Choroid plexus epithelial cell (primary cell): ENCODE measurements around the gene PARD3B.

Experiments
- DNase-seq: peaks from one replicate; pipeline ENCODE4 v3.0.0-alpha.2; 2010; ENCODE audit warnings: low read depth
- H3K4me3 ChIP-seq: 2 replicates; pipeline ENCODE4 v1.5.1; 2011; ENCODE audit warnings: low read depth, mild to moderate bottlenecking, control low read depth, low read length, moderate library complexity
- TF ChIP-seq, protein P1 (sequence below): conservative IDR thresholded peaks from 2 replicates; pipeline ENCODE4 v1.5.1; 2011; ENCODE audit warnings: low read depth, mild to moderate bottlenecking, control low read depth, inconsistent platforms, low read length, moderate library complexity

Gene PARD3B

DNA sequence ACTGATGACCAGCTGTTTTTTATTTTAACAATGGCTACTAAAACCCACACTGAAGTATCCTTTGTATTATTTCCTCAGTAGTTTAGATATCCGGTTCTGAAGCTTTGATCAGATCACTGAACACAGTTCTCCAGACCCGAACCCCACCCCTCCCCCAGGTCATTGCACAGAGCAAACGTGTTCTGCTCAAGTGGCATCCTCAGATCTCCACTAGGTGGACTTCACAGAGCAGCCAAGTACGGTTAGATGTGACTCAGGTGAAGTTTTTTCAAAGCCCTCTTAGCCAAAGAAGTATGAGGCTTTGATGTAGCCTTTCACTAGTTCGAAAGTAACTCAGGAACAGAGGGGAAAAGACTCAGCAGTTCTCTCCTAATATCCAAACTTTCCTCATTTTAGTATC lies 994.3 kb downstream of the PARD3B start:
- H3K4me3 ChIP-seq: no peak overlapping the region

DNA sequence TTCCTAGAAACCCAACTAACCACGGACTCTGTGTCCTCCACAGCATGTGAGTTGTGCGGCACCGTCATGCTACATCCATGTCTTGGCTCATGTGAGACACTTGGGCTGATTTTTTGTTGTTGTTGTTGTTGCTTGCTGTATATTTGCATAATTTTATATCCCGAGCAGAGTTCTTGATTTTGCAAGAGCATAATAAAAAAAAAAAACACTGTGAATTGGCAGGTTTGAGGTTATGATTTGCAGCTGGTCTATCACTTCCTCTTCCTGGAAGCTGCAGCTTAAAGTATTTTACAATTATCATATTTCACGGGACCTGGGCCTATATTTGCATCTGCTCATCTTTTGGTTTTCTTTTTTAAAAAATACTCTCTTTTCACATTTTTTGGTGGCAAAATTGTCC lies 994.8 kb downstream of the PARD3B start:
- no peak for DNase-seq
- TF ChIP-seq, protein P1, sequence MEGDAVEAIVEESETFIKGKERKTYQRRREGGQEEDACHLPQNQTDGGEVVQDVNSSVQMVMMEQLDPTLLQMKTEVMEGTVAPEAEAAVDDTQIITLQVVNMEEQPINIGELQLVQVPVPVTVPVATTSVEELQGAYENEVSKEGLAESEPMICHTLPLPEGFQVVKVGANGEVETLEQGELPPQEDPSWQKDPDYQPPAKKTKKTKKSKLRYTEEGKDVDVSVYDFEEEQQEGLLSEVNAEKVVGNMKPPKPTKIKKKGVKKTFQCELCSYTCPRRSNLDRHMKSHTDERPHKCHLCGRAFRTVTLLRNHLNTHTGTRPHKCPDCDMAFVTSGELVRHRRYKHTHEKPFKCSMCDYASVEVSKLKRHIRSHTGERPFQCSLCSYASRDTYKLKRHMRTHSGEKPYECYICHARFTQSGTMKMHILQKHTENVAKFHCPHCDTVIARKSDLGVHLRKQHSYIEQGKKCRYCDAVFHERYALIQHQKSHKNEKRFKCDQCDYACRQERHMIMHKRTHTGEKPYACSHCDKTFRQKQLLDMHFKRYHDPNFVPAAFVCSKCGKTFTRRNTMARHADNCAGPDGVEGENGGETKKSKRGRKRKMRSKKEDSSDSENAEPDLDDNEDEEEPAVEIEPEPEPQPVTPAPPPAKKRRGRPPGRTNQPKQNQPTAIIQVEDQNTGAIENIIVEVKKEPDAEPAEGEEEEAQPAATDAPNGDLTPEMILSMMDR: no peak
- H3K4me3 ChIP-seq: no peak overlapping the region

More for the DNA sequence above, 994.3 kb downstream of the PARD3B start:
- DNase-seq: no peak
- TF ChIP-seq, protein P1: no peak

DNA sequence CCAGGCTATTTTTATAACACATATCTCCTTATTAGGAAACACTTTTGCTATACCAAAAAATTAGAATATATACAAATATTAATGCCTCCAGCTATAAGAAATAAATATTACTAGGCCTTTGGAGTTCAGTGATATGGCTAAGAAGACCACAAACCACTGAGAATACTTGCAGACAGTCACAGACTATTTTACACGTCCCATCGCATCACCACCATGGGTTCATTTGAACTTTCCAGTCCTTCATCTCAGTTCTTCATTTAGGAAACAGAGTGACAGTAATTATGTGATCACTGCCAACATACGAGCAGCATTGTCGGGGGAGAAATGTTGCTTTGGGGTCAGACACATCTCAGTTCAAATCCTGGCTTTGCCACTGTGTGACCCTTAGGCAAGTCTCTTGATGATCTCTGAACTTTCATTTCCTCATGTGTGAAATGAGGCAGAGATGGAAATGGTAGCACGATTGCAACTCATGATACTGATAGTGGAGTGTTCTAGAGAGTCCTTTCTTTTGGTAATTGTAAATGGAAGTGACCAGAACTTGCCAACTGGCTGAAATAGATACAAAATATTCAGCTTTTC lies 998.1 kb downstream of the PARD3B start:
- no peak for DNase-seq
- H3K4me3 ChIP-seq: no peak overlapping the region
- TF ChIP-seq, protein P1: no peak

DNA sequence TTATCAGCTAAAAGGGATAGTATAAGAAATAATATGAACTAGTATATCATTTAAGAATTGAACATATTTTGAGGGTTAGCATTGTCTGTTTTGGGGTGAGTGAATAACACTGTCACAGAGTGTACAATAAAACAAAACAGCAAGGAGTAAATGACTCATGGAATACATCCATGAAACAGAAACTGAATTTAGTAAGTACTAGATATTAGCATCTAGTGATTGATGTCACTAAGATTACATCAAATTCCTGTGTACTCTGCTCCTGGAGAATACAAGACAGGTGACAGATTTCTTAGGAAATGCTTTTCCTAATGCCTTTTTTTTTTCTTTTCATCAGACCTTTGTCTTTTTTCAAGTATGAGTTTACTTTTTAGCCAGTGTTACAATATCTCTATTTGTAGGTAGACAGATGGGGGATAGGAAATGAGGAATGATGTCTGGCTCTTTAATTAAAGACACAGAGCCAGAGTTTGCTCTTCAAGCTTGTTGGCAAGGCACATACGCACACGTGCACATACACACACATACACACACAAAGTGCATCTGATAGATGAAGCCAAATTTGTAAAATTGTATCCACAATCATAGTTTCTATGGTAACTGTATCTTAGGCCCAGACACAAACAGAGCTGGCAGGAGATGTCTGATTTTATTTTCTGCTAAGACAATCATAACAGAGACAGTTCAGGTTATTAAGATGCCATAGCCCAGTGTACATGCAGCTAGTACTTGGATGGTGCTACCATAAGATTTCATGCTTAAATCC lies 998.8 kb downstream of the PARD3B start:
- DNase-seq: no peak
- TF ChIP-seq, protein P1: no peak
- no peak overlapping the region for H3K4me3 ChIP-seq

DNA sequence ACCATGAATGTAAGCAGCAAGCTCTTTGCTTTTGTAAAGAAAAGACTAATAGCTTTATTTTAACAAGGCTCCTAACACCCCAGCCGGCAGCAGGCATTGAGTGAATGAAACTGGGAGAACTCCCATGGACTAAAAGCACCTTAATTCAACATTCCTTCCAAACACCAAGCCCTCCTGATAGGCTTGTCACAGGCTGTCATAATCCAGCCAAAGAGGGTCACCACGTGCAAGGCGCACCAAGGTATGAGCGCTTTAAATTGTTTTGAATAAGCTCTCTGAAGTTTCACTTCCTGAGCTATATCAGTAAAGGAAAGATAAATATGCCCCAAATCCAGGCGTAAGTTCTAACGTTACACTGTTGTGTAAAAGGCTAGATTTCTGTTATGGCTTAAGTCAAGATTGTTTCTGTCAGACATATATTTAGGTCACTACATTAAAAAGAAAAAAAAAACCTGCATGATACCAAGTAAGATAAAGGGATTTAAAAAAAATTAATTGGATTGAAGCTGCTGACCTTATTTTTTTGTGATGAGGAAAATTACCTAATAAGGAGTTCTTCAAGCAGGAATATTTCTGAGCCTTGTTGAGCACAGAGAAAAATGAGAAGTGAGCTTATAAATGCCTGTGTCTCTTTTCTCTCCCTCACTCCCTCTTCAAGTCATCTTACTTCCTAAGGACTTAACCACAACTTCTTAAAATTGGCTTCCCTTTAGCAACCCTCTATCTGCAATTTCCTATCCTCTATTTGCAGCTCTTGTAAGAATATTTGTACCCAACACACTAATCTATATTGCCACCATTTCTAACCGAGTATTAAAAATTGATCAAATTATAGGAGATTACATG lies 1000.9 kb downstream of the PARD3B start:
- no peak for DNase-seq
- TF ChIP-seq, protein P1: no peak
- no peak overlapping the region for H3K4me3 ChIP-seq

DNA sequence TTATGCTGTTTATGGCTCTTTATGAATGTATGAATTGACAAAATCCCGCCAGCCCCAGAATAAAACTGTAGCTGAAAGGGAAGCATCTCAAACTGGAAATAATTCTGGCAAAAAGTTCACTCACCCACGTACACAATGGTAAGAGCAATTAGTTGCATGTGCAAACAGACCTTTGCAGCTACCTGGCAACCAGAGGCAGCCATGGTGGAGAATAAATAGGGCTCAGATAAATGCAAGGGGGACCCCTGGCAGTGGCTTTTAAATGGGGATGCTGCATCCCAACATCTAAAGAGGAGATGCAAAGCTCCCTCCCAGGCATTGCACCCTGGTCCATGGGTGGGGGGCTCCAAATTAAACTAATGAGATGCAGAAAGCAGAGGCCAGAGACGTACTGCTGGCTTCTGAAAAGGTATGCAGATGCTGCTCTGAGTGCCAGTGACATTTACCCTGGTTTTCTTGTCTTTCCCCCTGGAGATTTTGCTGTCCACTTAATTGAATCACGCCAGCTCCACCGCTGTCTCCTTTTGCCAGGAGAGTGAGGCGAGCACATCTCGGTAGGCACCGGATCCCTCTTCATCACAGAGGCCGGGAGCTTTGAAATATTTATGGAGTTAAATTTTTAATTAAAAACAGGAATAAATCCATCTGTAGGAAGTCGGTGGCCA lies 1010.4 kb downstream of the PARD3B start:
- H3K4me3 ChIP-seq: no peak overlapping the region
- no peak for DNase-seq
- TF ChIP-seq, protein P1: no peak
